Activated gamma-delta T cell treated with anti-CD3 and anti-CD28 coated beads, Interleukin-2, amount 50 U/mL, for 16 hours (primary cell): ENCODE measurements around the gene PIGBOS1.
"Not testable (repeated sequence)": the region's sequence is repeated elsewhere in the genome, so short reads cannot be mapped to it uniquely, and the experiment has no call there.

Experiments used
- DNase-seq: peaks from one replicate; pipeline ENCODE4 v3.0.0-alpha.2; 2020; ENCODE audit warnings: low read depth

The PIGBOS1 gene

GRCh38 chr15:55318588-55319494 lies at the start of gene PIGBOS1, which contains the start of gene PIGB:
TSS of gene PIGBOS1 (minus strand) at chr15:55319123. CDS start at chr15:55317792, 1,331 bp downstream.
TSS of gene PIGB (plus strand) at chr15:55319222. CDS start at chr15:55319251, 29 bp downstream.
- peak; percentile 56 for DNase-seq

GRCh38 chr15:55366981-55367380 lies 48.1 kb upstream of the PIGBOS1 start:
- no peak for DNase-seq

GRCh38 chr15:55362641-55363040 lies 43.7 kb upstream of the PIGBOS1 start:
- no peak for DNase-seq

- no peak for DNase-seq
Measured at GRCh38 chr15:55361048-55361447, 42.1 kb upstream of the PIGBOS1 start.

- DNase-seq, result no peak
Measured at GRCh38 chr15:55360256-55360655, 41.3 kb upstream of the PIGBOS1 start.

GRCh38 chr15:55358471-55358870 lies 39.5 kb upstream of the PIGBOS1 start:
- no peak for DNase-seq

- DNase-seq, result no peak
Measured at GRCh38 chr15:55357774-55358173, 38.9 kb upstream of the PIGBOS1 start.

GRCh38 chr15:55356985-55357585 lies 38.2 kb upstream of the PIGBOS1 start:
- DNase-seq, result no peak

- no peak for DNase-seq
Measured at GRCh38 chr15:55353025-55353424, 34.1 kb upstream of the PIGBOS1 start.

- DNase-seq, result no peak
Measured at GRCh38 chr15:55349282-55349681, 30.4 kb upstream of the PIGBOS1 start.

GRCh38 chr15:55348281-55348778 lies 29.4 kb upstream of the PIGBOS1 start:
- no peak for DNase-seq

- no peak for DNase-seq
Measured at GRCh38 chr15:55344206-55344605, 25.3 kb upstream of the PIGBOS1 start.

- no peak for DNase-seq
Measured at GRCh38 chr15:55343168-55343567, 24.2 kb upstream of the PIGBOS1 start.

GRCh38 chr15:55337160-55337559 lies 18.2 kb upstream of the PIGBOS1 start:
- no peak for DNase-seq

GRCh38 chr15:55334997-55335396 lies 16.1 kb upstream of the PIGBOS1 start:
- DNase-seq, result no peak

GRCh38 chr15:55334371-55334770 lies 15.4 kb upstream of the PIGBOS1 start:
- DNase-seq, result no peak

GRCh38 chr15:55327387-55327786 lies 8.5 kb upstream of the PIGBOS1 start:
- no peak for DNase-seq

- no peak for DNase-seq
Measured at GRCh38 chr15:55322467-55322866, 3.5 kb upstream of the PIGBOS1 start.

- DNase-seq, result no peak
Measured at GRCh38 chr15:55320963-55321362, 2.0 kb upstream of the PIGBOS1 start.

- DNase-seq, result no peak
Measured at GRCh38 chr15:55320238-55320550, 1.3 kb upstream of the PIGBOS1 start.

- DNase-seq, result no peak
Measured at GRCh38 chr15:55319537-55320237, 764 bp upstream of the PIGBOS1 start.

GRCh38 chr15:55302801-55303200 lies 16.1 kb downstream of the PIGBOS1 start:
- not testable (repeated sequence) for DNase-seq

- no peak for DNase-seq
Measured at GRCh38 chr15:55297315-55297714, 21.6 kb downstream of the PIGBOS1 start.
